GM19351 (cell line): ENCODE data around the gene ZNF714.

Experiments
- ATAC-seq: cut with Tn5 transposase; IDR thresholded peaks from one replicate; pipeline ENCODE4 v1.9.1; 2021; ENCODE audit warnings: mild to moderate bottlenecking, moderate library complexity; ENCODE audit not compliant: unreplicated experiment

ZNF714 gene

DNA sequence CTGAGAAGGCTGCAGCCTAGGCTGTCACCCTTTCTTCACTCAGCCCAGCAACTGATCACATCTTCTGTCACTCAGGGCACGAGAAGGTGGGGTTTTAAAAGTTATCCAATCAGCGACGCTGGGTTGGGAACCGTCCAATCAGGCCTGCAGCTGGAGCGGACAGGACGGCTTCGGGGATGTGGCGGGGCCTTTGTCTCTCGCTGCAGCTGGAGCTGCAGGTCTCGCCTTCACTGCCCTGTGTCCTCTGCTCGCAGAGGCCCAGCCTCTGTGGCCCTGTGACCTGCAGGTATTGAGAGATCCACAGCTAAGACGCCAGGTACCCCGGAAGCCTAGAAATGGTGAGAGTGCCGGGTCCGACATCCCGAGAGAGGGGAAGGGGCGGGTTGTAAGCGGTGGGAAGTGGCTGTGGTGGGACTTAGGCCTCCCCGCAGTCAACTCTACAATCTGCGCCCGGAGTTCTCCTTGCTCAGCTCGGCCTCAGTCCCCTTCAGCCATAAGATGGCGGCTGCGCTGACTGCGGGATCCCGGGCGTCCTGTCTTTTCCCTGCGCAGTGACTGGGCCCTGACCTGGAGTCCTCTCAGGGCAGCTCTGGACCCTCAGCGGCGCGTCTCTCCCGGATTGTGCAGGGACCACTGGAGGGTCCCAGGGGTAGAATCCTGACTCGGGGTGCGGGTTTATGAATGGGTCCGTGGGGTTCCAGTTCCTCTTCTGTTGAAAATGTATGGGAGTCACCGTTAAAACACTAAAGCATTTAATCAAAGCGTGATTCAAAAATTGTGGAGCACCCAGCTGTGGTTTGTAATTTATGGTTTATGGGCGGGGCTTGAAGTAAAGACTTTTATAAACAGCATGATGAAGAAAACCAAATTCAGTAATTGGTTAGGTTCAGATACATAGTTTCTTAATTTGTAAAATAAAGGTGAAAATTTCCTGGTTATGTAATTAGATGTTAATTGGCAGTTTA is at the start of gene ZNF714:
TSS of gene ZNF714 (plus strand) at position 193 of the 965 bp plus-strand sequence. CDS start 16,066 bp downstream, outside the sequence.
- peak; percentile 96 for ATAC-seq

DNA sequence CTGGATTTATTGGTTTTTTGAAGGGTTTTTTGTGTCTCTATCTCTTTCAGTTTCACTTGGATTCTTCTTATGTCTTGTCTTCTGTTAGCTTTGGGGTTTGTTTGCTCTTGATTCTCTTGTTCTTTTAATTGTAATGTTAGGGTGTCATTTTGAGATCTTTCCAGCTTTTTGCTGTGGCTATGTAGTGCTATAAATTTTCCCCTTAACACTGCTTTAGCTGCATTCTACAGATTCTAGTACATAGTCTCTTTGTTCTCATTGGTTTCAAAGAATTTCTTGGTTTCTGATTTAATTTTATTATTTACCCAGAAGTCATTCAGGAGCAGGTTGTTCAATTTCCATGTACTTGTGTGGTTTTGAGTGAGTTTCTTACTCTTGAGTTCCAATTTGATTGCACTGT is 37.0 kb upstream of the ZNF714 start:
- ATAC-seq, result no peak

DNA sequence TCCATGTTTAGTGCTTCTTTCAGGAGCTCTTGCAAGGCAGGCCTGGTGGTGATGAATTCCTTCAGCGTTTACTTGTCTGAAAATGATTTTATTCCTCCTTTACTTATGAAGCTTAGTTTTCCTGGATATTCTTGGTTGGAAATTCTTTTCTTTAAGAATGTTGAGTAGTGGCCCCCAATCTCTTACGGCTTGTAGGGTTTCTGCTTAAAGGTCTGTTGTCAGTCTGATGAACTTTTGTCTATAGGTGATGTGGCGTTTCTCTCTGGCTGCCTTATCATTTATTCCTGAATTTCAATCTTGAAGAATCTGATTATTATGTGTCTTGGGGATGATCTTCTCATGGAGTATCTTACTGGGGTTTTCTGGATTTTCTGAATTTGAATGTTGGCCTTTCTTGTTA is 35.5 kb upstream of the ZNF714 start:
- no peak for ATAC-seq

DNA sequence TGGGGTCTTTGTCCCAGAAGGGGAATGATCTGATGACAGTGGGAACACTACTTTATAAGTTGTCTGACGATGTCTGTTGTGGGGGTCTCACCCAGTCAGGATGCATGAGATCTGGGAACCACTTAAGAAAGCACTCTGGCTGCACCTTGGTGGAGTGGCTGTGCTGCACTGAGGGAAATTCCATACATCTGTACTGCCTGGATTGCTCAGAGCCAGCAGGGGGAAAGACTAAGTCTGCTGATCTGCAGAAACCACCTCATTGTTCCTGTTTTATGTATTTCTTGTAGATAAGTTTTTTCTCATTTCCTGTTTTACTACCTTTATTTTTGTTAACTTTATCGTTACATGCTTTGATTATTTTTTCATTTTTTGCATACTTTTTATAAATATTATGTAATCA is 34.3 kb upstream of the ZNF714 start:
- ATAC-seq, result no peak

DNA sequence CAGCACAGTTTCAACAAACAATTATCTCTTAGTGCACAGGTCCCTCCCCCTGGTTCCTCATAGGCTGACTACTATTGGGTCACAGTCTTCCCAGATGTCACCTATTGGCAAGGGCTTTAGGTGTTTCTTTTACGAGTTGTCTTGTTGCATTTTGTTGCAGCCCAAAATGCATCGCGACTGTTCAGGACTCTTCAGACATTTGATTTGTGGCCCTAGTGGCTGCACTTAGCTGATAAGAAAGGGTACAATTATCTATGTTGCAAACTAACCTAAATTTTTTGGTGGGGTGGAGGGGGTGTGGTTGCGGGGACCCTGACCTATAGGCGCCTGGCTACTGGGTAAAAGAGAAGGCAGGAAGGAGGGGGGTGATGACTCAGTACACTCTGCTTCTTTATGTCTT is 29.1 kb upstream of the ZNF714 start:
- ATAC-seq, result no peak

DNA sequence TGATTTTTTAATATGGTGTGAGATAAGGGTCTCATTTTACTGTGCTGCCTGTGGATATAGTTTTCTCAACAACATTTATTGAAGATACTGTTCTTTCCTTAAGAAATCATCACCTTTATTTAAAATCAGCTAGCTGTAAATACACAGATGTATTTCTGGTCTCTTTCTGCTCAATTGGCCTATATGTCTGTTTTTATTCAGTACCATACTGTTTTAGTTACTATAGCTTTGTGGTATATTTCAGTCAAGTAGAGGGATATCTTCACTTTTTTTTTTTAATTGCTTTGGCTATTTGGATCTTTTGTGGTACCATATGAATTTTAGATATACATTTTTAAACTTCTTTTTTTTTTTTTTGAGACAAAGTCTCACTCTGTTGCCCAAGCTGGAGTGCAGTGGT is 16.7 kb upstream of the ZNF714 start:
- no peak for ATAC-seq

DNA sequence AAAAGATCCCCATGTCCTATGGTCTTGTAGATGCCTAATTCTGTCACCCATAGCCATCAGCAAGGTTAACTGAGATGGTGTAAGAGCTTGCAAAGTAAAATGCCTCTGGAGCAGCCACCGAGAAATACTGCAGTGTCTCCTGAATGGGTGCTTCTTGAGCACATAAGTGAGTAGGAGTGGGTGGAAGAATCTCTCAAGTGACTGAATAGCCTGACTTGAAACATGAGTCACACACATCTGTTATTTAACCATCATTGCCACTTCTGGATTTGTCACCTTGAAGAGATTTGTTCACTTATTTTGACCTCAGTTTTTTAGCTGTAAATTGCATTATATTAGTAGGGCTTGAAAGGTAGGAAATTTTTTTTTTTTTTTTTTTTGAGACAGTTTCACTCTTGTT is 2.3 kb downstream of the ZNF714 start:
- ATAC-seq, result no peak

DNA sequence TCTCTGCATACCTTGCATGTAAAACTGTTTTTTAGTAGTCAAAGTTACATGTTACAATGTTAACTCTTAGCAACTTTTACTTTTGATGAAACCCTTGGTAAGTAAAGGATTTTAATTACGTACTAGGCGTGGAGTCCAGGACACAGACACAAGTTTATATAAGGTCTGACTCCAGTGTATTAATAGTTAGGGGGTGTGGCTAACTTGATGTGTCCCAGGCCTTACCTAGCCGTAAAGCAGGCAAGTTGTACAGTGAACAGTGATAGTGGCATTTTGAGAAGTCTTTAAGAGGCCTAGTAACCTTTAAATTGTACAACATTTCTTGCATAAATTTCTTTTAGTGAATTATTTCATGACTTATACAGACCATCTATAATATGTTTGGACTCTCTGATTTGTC is 5.9 kb downstream of the ZNF714 start:
- ATAC-seq, result no peak

DNA sequence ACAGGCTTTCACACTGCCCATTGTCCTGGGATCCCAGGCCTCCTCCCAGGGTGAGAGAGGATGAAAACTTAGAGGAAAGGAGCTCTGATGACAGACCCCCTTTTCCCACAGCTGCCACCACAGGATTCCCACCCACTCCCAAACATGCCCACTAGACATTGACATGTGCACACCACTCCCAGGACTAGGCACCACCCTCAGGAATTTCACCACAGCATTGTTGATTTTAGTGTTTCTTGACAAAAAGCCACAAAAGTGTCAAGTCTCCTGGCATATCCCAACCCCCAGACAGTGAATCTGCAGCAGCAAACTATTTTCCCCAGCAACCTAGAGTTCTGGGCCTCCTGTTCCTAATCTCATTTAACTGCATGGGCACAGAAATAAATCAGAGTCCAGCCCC is 10.1 kb downstream of the ZNF714 start:
- ATAC-seq, result no peak

DNA sequence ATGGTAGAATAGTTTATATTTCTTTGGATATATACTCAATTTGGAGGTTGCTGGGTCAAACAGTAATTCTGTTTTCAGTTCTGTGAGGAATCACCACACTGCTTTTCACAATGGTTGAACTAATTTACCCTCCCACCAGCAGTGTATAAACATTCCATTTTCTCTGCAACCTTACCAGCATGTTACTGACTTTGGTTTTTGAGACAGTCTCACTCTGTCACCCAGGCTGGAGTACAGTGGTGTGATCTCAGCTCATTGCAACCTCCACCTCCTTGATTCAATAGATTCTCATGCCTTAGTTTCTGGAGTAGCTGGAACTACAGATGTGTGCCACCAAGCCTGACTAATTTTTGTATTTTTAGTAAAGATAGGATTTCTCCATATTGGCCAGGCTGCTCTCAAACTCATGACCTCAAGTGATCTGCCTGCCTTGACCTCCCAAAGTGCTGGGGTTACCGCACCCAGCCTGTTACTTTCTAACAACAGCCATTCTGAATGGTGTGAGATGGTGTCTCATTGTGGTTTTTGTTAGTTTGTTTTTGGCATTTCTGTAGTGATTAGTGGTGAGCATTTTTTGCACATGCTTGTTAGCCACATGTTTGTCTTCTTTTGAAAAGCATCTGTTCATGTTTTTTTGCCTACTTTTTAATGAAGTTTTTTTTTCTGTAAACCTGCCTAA is 12.5 kb downstream of the ZNF714 start:
- no peak for ATAC-seq

DNA sequence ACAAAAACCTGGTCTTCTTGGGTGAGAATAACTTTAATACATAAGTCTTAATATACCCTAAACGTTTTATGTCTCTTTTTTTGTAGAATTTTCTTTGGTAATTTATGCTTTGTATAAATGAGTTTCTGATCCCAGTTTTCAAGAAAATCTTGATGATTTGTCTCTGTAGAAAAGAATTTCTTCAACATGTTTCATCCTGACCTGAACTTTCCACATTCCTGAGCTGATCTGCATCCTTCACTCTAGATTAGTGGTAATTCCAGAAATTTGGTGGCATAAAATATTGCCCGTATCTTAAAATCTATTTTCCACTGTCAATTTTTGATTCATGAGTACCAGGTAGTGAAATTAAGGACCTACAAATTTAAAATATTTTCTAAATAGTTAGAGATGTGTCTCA is 16.3 kb downstream of the ZNF714 start:
- ATAC-seq, result no peak

DNA sequence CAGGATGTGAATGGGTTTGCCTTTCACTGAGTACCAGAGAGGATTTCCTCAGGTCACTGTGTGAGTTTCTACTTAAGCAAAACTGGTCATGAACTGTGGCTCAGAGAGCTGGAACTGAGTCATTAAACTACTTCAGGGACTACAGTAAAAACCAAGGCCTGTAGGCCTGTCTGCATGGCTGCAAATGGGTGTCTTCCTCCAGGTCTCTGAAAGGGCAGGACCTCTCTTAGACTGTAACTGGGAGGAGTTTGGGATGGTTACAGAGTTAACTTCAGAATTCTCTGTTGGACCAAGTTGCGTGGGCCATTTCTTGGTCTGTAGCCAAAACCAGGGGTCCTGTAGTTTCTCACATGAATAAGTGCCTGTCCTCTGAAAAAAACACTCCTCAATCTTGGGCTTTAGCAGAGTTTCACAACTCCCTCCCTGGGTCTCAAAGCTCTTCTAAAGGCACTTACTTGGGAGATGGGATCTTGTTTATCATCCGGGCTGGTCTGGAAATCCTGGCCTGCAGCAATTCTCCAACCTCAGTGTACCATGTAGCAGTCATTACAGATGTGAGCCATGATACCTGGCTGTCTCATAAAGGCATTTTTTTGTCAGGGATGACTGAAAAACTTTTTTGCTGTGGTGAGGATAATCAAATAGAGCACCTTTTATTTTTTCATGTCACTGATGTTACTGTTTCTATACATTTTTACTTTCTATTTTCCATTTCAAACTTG is 19.7 kb downstream of the ZNF714 start:
- no peak for ATAC-seq

DNA sequence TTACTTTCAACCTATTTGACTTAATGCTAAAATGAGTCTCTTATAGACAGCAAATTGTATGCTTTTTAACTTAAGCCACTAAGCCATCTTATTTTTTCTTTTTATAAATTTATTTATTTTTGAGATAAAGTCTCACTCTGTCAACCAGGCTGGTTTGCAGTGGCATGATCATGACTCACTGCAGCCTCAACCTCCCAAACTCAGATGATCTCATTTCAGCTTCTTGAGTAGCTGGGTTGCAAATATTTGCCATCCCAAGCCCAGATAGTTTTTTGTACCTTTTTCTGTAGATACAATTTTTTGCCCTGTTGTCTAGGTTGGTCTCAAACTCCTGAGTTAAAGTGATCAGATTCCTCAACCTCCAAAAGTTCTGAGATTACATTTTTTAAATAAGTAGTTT is 27.1 kb downstream of the ZNF714 start:
- no peak for ATAC-seq

DNA sequence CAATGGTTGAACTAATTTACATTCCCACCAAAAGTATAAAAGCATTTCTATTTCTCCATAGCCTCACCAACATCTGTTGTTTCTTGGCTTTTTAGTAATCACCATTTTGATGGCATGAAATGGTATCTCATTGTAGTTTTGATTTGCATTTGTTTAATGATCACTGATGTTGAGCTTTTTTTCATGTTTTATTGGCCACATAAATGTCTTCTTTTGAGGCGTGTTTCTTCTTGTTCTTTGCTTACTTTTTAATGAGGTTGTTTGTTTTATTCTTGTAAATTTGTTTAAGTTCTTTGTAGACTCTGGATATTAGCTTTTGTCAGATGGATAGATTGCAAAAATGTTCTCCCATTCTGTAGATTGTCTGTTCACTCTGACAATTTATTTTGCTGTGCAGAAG is 28.2 kb downstream of the ZNF714 start:
- no peak for ATAC-seq

DNA sequence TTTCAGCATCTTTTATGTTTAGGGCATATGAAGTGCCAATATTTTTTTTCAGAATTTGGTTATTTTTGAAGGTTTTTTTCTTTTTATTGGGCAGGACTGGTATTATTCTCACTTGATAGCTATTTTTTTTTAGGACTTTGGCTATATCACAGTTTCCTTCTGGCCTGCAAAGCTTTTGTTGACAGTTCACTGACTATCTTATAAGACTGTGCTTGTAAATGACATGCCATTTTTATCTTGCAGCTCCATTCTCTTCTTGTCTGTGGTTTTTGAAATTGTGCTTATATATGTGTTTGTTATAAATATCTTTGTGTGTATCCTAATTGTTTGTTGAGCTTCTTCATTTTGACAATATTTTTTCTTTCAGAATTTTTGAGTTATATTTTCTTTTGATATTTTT is 33.4 kb downstream of the ZNF714 start:
- ATAC-seq, result no peak

DNA sequence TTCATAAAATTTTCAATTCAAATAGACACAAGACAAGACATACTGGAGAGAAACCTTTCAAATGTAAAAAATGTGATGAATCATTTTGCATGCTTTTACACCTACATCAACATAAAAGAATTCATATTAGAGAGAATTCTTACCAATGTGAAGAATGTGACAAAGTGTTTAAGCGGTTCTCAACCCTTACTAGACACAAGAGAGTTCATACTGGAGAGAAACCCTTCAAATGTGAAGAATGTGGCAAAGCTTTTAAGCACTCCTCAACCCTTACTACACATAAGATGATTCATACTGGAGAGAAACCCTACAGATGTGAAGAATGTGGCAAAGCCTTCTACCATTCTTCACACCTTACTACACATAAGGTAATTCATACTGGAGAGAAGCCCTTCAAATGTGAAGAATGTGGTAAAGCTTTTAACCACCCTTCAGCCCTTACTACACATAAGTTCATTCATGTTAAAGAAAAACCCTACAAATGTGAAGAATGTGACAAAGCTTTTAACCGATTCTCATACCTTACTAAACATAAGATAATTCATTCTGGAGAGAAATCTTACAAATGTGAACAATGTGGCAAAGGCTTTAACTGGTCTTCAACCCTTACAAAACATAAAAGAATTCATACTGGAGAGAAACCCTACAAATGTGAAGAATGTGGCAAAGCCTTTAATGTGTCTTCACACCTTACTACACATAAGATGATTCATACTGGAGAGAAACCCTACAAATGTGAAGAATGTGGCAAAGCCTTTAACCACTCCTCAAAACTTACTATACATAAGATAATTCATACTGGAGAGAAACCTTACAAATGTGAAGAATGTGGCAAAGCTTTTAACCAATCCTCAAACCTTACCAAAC is 35.3 kb downstream of the ZNF714 start:
- no peak for ATAC-seq

DNA sequence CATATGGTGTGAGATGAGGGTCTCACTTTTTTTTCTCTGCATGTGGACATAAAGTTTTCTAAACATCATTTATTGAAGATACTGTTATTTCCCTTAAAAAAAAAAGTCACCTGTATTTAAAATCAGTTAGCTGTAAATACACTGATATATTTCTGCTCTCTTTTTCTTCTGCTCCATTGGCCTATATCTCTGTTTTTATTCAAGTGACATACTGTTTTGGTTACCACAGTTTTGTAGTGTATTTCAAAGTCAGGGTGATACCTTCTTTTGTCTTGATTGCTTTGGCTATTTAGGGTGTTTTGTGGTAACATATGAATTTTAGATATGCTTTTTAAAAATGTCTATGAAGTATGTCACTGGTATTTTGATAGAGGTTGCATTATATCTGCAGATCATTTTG is 44.1 kb downstream of the ZNF714 start:
- no peak for ATAC-seq

DNA sequence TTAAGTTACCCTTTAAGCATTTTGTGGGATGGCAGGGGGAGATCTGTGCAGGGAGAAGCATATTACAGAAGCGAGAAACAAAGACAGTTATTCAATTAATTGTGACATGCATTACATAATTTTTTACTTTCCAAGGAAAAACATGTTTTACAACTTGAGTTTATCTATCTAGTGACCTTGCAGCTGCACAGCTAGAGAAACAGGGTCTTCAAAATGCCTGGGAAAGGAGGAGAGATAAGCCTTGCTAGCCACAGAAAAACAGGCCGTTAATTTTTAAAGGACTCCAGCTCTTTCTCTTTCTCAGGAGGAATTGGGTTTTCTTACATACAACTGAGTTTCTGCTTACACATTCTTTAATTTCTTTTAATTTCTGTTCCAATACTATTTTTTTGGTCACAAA is 45.0 kb downstream of the ZNF714 start:
- no peak for ATAC-seq

DNA sequence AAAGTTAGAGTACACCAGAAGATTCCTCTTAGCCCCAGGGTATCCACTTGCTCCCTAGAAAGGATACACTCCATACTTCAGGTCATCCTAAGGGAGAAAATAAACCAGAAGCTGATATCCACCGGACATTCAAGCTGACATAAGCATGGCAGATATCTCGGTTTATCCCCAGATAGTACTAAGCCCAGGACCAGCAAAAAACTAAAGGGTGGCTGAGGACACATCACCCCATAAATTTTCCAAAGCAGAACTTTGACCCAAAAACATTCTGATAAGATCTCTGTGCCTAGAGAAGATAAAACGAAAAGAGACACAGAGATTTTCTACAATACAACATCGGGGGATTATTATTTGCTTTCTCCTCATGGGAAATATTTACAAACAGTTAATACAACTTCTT is 45.9 kb downstream of the ZNF714 start:
- no peak for ATAC-seq

DNA sequence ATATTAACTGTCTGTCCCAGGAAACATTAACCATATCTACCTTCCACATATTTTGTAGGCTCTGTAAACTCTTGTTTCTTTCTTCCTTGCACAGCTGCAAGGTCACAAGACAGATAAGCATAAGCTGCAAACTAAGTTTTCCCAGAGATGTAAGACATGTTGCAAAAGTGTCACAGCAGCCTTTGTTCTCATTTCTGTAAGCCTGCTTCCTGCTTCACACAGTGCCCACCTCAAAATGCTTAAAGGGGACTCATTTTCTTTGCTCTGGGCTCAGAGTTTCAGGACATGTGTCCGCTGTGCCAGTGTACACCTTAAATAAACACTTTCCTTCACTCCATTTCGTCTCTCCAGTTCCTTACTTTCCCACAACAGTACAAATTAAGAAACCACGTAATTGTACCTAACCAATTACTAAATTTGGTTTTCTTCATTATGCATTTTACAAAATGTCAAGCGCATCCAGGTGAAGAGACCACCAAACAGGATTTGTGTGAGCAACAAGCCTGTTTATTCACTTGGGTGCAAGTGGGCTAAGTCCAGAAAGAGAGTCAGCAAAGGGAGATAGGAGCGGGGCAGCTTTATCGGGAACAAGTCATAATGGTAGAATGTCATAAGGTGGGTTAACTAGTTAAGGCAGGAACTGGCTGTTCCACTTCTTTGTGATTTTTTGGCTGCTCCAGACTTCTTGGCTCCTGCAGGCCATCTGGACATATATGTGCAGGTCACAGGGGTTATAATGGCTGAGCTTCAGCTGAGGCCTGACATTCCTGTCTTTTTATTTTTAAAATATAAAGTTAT is 47.1 kb downstream of the ZNF714 start:
- ATAC-seq, result no peak
